ENCODE data around the gene SPIB.
A peak's percentile ranks its signal among the peaks of the same experiment; 100 is the strongest.
"Not testable (repeated sequence)": the region's sequence is repeated elsewhere in the genome, so short reads cannot be mapped to it uniquely, and the experiment has no call there.

SPIB gene

GRCh38 chr19:50420127-50420526 is 1.4 kb downstream of the SPIB start:
- no peak for DNase-seq

GRCh38 chr19:50420808-50421207 is 2.1 kb downstream of the SPIB start:
- no peak for DNase-seq

GRCh38 chr19:50422397-50423278 is 3.9 kb downstream of the SPIB start:
- no peak for DNase-seq

- DNase-seq = no peak
Observed at GRCh38 chr19:50423279-50424113, 4.8 kb downstream of the SPIB start.

GRCh38 chr19:50425581-50425980 is 6.8 kb downstream of the SPIB start:
- no peak for DNase-seq

- no peak for DNase-seq
Observed at GRCh38 chr19:50427318-50427925, 8.7 kb downstream of the SPIB start.

- no peak for DNase-seq
Observed at GRCh38 chr19:50427997-50428425, 9.3 kb downstream of the SPIB start.

GRCh38 chr19:50428772-50429463 is 10.2 kb downstream of the SPIB start:
- DNase-seq = no peak

GRCh38 chr19:50430888-50431342 is 12.2 kb downstream of the SPIB start:
- no peak for DNase-seq

- peak in 1 of 2 experiments; percentile 12 for DNase-seq
Observed at GRCh38 chr19:50431343-50432220, 12.8 kb downstream of the SPIB start.

- DNase-seq = no peak
Observed at GRCh38 chr19:50432221-50433028, 13.7 kb downstream of the SPIB start, which contains the start of gene MYBPC2. Gene MYBPC2 (plus strand): TSS chr19:50432892. CDS start chr19:50432954, 62 bp downstream.

GRCh38 chr19:50433201-50434180 is 14.8 kb downstream of the SPIB start:
- no peak for DNase-seq

- no peak for DNase-seq
Observed at GRCh38 chr19:50434525-50434924, 15.8 kb downstream of the SPIB start.

GRCh38 chr19:50435221-50435620 is 16.5 kb downstream of the SPIB start:
- DNase-seq = no peak

GRCh38 chr19:50435627-50436026 is 16.9 kb downstream of the SPIB start:
- no peak for DNase-seq

- DNase-seq = no peak
Observed at GRCh38 chr19:50437862-50438449, 19.2 kb downstream of the SPIB start.

- DNase-seq = not testable (repeated sequence)
Observed at GRCh38 chr19:50439130-50439529, 20.4 kb downstream of the SPIB start.

- no peak for DNase-seq
Observed at GRCh38 chr19:50444059-50444458, 25.3 kb downstream of the SPIB start.

GRCh38 chr19:50447053-50447452 is 28.3 kb downstream of the SPIB start:
- DNase-seq = no peak

All from SW 1271 (cell line).